Dedifferentiated amniotic fluid mesenchymal stem cell (primary cell): Measurements from ENCODE around the gene FEM1A.
"Not testable (repeated sequence)": the region's sequence is repeated elsewhere in the genome, so short reads cannot be mapped to it uniquely, and the experiment has no call there.

ENCODE experiments used
- DNase-seq: peaks from one replicate; pipeline ENCODE4 v3.0.0-alpha.2; 2016; ENCODE audit errors: extremely low spot score

FEM1A gene

DNA sequence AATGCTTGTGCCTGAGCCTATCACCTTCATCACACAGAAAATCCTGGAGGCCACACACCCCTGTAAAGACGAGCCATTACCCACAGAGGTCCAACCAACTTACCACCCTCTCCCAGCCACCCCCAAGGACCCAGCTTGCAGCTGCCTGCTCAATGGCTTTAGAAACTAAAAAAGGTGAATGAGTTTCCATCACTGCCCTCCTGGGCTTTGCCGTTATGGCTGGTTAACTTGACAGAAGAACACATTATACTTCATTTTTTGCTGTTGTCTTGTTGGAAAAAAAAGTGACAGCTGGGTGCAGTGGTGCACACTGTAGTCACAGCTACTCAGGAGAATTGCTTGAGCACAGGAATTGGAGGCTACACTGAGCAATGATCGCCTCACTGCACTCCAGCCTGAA is 17.4 kb upstream of the FEM1A start:
- DNase-seq, result no peak

DNA sequence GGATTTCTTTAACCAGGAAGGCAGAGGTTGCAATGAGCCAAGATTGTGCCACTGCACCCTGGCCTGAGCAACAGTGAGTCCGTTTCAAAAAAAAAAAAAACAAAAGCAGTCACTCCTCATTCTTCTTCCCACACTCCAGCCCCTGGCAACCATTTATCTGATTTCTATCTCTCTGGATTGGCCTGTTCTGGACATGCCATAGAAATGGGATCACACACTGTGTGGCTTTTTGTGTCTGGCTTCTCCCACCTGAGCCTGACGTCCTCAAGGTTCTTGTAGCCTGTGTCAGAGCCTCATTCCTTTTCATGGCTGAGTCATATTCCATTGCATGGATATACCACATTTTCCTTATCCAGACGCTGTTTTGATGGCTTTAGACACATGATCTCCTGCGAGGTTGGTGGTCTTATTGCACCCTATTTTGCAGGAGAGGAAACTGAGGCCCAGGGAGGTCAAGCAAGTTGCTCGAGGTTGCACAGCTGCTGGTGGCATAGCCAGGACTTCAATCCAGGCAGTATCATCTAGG is 15.8 kb upstream of the FEM1A start:
- no peak for DNase-seq

DNA sequence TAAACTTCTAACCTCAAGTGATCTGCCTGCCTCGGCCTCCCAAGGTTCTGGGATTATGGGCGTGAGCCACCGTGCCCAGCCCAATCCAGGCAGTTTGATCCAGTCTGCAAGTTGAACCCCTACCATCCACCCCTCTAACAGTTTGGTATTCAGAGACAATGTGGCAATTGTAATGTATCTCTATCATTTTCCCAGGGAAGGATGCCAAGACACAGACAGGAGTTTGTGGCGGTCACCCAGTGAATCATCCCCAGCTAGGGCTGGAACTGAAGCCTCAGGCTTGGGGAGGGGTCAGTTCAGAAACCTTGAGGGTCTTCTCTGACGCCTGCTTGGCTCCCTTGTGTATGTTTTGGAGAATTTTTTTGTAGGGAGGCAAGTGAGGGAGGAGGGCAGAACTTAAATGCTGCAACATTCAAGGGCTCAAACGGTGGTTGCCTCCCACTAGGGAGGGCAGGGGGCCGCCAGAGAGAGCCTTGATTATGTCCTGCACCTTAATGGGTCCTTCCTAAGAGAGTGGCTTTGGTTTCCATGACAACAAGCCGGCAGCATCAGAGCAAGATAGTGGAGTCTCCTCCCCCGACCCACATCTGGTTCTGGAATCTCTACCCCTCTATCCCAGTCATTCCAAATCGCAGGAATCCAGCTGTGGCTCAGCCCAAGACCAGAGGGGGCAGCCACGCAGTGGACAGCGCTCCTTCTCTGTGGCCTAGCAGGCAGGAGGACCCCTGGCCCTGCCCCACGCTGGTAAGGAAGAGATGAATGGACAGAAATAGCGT is 14.9 kb upstream of the FEM1A start:
- DNase-seq, result no peak

DNA sequence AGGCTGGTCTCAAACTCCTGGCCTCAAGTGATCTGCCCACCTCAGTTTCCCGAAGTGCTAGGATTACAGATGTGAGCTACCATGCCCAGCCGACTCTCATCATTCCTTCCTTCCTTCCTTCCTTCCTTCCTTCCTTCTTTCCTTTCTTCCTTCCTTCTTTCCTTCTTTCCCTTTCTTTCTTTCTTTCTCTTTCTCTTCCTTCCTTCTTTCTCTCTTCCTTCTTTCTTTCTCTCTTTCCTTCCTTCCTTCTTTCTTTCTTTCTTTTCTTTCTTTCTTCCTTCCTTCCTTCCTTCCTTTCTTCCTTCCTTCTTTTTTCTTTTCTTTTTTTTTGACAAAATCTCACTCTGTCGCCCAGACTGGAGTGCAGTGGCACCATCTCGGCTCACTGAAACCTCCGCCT is 13.4 kb upstream of the FEM1A start:
- not testable (repeated sequence) for DNase-seq

DNA sequence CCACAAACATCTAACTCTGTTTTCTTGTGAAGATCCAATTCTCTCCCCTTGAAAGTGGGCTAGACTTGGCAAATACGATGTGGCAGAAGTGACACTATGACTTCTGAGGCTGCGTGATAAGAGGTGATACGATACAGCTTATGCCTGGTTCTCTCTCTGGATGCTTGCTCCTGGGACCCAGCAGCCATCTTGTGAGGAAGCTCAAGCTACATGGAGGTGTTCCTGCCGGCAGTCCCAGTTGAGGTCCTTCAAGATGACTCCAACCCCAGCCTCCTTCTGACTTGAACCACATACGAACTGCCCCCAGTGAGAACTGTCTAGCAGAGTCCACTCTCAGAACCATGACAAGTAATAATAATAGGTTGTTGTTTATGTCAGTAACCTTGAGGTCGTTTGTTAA is 10.7 kb upstream of the FEM1A start:
- no peak for DNase-seq

DNA sequence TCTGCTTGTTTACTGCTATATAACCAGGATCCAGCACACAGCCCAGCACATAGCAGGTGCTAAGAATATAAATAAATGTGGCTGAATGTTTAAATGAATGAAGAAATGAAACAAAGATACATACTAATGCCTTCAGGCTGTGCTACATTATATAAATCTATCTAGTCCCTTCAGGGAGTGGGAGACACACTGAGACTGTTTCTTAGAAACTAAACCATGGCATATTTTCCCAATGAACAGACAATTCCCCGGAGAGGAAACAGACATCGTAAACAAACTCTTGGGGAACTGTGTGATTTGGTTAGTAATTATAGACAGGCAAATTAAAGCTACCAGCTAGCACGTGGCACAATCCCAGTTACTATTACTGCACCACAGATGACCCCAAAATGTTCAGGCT is 9.7 kb upstream of the FEM1A start:
- DNase-seq, result no peak

DNA sequence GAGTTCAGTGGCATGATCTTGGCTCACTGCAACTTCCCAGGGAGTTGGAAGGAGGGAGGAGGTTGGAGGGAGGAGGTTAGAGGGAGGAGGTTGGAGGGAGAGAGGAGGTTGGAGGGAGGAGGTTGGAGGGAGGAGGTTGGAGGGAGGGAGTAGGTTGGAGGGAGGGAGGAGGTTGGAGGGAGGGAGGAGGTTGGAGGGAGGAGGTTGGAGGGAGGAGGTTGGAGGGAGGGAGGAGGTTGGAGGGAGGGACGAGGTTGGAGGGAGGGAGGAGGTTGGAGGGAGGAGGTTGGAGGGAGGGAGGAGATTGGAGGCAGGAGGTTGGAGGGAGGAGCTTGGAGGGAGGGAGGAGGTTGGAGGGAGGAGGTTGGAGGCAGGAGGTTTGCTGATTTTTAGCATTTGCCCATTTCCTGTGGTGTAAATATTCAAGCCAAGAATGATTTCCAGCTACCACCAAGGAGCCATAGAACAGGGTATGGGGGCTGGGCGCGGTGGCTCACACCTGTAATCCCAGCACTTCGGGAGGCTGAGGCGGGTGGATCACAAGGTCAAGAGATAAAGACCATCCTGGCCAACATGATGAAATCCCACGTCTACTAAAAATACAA is 5.0 kb upstream of the FEM1A start:
- DNase-seq, result not testable (repeated sequence)

DNA sequence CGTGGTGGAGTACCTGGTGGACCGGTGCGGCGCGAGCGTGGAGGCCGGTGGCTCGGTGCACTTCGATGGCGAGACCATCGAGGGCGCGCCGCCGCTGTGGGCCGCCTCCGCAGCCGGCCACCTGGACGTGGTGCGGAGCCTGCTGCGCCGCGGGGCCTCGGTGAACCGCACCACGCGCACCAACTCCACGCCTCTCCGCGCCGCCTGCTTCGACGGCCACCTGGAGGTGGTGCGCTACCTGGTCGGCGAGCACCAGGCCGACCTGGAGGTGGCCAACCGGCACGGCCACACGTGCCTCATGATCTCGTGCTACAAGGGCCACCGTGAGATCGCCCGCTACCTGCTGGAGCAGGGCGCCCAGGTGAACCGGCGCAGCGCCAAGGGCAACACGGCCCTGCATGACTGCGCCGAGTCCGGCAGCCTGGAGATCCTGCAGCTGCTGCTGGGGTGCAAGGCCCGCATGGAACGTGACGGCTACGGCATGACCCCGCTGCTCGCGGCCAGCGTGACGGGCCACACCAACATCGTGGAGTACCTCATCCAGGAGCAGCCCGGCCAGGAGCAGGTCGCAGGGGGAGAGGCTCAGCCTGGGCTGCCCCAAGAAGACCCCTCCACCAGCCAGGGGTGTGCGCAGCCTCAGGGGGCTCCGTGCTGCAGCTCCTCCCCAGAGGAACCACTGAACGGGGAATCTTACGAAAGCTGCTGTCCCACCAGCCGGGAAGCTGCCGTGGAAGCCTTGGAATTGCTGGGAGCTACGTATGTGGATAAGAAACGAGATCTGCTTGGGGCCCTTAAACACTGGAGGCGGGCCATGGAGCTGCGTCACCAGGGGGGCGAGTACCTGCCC is 708 bp downstream of the FEM1A start:
- not testable (repeated sequence) for DNase-seq

DNA sequence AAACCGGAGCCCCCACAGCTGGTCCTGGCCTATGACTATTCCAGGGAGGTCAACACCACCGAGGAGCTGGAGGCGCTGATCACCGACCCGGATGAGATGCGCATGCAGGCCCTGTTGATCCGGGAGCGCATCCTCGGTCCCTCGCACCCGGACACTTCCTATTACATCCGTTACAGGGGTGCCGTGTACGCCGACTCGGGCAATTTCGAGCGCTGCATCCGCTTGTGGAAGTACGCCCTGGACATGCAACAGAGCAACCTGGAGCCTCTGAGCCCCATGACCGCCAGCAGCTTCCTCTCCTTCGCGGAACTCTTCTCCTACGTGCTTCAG is 1.3 kb downstream of the FEM1A start:
- not testable (repeated sequence) for DNase-seq

DNA sequence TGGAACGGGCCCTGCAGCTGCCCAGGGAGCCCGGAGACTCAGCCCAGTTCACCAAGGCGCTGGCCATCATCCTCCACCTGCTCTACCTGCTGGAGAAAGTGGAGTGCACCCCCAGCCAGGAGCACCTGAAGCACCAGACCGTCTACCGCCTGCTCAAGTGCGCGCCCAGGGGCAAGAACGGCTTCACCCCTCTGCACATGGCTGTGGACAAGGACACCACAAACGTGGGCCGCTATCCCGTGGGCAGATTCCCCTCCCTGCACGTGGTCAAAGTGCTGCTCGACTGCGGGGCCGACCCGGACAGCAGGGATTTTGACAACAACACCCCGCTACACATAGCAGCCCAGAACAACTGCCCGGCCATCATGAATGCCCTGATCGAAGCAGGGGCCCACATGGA is 1.7 kb downstream of the FEM1A start:
- not testable (repeated sequence) for DNase-seq

DNA sequence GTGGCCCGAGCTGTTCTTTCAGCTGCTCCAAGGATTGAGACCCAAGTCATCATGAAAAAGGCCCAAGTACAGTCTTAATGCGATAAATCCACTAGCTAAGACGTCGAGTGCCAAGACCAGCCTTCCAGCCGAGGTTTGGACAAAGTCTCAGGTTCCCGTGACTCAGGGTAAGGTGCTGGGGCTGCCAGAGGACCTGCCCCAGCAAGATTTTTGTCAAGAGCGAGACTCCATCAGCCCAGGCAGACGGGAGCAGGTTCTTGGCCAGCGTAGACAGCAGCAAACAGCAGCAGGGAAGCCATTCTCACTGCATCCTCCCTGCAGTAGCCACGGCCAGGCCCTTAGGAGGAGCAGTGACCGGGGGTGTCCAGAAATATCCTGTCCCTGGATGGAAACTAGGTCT is 3.4 kb downstream of the FEM1A start:
- DNase-seq, result no peak

DNA sequence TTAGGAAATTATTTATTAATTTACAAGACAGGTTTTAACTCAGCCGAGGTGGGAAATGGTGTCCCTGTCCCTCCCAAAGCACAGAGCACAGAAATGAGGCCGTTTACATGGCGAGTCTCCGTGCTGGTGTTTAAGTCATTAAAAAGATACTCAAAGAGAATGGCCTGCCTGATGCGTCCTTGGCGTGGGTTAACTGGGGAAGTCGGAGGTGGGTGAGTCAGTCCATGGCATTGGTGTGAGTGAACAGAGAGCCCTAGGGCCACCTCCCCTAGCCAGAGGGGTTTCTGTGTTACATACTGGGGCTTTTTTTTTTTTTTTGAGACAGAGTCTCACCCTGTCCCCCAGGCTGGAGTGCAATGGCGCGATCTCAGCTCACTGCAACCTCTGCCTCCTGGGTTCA is 3.9 kb downstream of the FEM1A start:
- no peak for DNase-seq

DNA sequence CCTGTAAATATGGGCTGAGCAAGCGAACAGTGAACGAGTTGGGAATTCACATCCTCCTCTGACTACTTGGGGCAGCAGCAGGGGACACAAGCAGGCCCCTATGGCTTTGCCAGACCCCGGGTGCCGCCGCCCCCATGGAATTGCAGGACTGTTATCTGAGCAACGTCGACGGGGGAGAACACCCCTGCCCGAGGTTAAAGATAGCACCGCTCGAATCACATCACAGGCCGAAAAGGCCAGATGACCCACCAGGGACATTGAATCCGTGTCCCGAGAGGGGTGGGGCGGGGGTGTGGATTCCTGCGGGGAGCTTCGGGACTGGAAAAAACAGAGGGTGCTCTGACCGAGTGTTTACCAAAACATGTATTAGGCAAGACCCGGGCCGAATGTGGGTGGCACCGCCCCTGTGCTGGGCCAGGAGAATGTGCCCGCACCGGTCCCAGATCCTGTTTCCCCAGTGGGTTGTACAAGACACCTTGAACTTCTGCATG is 9.1 kb downstream of the FEM1A start:
- no peak for DNase-seq

DNA sequence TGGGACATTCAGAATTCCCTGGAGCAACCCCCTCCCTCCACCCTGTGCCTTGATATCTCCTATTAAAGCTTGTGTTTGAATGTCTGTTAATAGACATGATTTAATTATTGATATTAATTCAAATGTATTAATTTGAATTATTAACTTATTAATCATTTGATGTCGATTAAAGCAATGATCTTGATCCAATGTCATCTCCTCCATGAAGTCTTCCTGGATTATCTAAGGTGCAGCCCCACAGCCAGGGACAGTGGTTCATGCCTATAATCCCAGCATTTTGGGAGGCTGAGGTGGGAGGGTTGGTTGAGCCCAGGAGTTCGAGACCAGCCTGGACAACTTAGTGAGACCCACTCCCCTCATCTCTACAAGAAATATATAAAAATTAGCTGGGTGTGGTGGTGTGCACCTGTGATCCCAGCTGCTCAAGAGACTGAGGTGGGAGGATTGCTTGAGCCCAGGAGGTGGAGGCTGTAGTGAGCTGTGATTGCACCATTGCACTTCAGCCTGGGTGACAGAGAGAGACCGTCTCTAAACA is 9.6 kb downstream of the FEM1A start:
- no peak for DNase-seq

DNA sequence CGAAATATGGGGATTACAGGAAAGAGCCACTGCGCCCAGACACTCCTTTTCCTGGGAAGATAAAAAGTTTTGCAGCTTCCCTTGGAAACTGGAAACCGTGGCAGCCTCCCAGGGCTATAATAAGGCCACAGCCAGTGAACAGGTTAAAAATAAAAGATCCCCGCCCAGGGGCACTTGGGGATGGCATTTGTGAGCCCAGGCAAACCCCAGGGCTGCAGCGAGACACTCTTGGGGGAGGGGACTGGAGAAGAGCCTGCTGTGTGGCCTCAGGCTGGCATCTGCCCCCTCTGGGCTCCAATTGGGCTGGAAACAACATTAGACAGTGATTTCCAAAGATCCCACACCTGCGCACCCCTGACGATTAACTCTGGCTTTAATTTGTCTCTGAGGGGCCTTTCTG is 11.2 kb downstream of the FEM1A start:
- no peak for DNase-seq

DNA sequence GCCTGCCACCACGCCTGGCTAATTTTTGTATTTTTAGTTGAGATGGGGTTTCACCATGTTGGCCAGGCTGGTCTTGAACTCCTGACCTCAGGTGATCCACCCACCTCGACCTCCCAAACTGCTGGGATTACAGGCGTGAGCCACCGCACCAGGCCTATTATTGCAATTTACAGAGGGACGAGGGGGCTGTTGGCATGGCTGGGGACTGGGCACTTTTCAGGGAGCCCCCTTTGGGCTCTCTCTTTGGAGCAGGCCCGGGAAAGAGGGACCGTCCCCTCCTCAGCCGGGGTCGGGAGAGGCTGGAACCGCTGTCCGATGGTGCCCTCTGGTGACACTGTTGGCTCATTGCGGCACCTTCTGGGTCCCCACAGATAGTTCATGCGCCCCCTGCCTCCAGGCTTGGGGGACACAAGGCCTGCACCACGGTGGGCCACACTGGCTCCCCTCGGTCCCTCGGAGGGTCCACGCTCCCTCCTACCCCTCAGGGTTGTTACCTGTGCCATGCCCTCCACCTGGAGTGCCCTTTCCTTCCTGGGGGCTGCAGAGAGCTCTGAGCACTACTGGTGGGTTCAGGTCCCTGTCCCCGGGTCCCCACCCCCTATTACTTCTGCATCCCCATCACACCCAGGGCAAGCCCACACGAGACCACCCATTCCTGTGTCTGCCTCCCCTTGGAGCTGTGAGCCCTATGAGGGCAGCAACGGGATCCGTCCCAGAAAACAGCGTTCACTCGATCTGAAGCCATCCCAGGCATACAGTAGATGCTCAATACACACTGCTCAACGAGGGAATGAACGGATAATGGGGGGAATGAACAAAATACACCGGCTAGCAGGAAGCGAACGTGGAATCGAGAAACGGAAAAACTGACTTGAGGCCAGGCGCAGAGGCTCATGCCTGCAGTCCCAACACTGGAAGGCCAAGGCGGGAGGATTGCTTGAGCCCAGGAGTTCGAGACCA is 12.5 kb downstream of the FEM1A start:
- DNase-seq, result peak; percentile 19

DNA sequence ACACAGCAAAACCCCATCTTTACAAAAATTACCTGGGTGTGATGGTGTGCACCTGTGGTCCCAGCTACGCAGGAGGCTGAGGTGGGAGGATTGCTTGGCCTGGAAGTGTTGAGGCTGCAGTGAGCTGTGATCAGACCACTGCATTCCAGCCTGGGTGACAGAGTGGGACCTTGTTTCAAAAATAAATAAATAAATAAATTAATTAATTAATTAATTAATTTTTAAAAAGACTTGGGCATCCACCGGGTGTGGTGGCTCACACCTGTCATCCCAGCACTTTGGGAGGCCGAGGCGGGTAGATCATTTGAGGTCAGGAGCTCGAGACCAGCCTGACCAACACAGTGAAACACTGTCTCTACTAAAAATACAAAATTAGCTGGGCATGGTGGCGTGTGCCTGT is 13.6 kb downstream of the FEM1A start:
- not testable (repeated sequence) for DNase-seq

DNA sequence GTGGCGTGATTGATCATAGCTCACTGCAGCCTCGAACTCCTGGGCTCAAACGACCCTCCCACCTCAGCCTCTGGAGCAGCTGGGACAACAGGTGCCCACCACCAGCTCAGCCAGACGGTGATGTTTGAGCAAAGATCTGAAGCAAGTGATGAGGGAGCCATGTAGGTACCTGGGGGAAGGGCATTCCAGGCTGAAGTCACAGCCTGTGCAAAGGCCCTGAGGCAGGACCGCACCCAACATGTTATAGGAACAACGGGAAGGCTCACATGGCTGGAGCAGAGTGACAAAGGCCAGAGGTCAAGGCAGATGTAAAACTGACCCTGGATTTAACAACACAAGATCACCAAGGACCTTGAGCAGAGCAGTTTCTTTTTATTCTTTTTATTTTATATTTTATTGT is 14.8 kb downstream of the FEM1A start:
- DNase-seq, result no peak

DNA sequence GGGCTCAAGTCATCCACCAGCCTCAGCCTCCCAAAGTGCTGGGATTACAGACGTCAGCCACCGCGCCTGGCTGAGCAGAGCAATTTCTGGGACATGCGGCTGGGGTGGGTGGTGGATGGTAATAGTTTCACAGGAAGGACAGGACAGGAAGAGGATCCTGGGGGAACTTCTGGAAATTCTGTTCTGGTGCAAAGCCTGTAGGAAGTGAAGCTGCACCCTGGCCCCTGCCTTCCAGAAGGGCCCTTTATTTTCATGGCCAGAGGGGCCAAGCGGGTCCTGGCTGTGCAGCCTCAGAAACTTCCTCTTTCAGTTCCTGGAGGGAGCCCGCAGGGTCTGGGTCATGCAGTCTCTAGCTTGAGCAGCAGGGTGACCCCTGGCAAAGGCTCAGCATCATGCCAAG is 15.7 kb downstream of the FEM1A start:
- no peak for DNase-seq

DNA sequence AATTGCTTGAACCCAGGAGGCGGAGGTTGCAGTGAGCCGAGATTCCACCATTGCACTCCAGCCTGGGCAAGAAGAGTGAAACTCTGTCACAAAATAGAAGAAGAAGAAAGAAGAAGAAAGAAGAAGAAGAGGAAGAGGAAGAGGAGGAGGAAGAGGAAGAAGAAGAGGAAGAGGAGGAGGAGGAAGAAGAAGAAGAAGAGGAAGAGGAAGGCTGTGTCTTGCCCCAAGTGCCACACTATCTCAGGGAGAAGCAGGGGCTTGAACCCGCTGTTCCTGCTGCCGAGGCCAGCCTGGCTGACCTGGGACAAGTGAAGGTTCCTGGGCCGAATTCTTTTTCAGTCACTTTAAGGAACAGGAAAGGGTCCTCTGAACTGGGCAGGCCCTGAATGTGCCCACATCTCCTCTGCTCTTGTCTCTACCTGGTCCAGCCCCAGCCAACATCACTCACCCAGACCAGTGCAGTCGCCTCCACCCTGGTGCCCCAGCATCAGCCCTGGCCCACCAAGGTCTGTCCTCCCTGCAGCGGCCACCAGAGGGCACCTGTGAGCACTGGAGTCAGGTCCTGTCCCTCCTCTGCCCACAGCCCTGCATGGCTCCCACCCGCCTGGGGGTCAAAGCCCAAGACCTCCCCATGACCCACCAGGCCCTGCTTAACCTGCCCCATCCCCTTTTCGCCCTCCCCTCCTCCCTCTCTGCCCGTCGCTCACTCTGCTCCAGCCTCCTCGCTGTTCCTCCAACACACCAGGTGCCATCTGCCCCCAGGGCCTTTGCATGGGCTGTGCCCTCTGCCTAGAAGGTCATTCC is 20.0 kb downstream of the FEM1A start:
- DNase-seq, result no peak
